ENCODE measurements around the gene SUPT3H. TPM values are rescaled to one million over a fixed set of nuclear protein-coding genes. Genes with fewer than 3 reads are reported as not detected.

The SUPT3H gene
- total and polyA plus RNA-seq, 2 of the 13 experiments (the other 11 are each of a cell fraction or from before 2014, with no cell fraction given), result 11.9 to 36.1 TPM

GRCh38 chr6:45419571-45420082, 41.9 kb upstream of the SUPT3H start (continued):
- TF ChIP-seq ZHX2 (IDR thresholded peaks at IDR 0.05; ENCODE audit: low read depth), result no peak
- TF ChIP-seq ZHX2 (CRISPR knock-in tag; IDR thresholded peaks at IDR 0.05; ENCODE audit: borderline replicate concordance), result no peak
- no peak for TF ChIP-seq ZNF350 (CRISPR knock-in tag; IDR thresholded peaks at IDR 0.05; ENCODE audit: borderline replicate concordance, low read depth)
- peak; percentile 78; the same call in 1 of the 2 replicates for TF ChIP-seq MIXL1 (CRISPR knock-in tag; IDR thresholded peaks at IDR 0.05)
- no peak for TF ChIP-seq MXD3 (CRISPR knock-in tag; IDR thresholded peaks at IDR 0.05)
- no peak for TF ChIP-seq MAF1 (CRISPR knock-in tag; IDR thresholded peaks at IDR 0.05; ENCODE audit: borderline replicate concordance)
- TF ChIP-seq MXD4 (CRISPR knock-in tag; IDR thresholded peaks at IDR 0.05), result no peak
- TF ChIP-seq PBX3 (CRISPR knock-in tag; IDR thresholded peaks at IDR 0.05; ENCODE audit: borderline replicate concordance), result no peak
- no peak for TF ChIP-seq HIC2 (CRISPR knock-in tag; IDR thresholded peaks at IDR 0.05; ENCODE audit: low read depth)
- TF ChIP-seq ZBTB40 (IDR thresholded peaks at IDR 0.05), result no peak
- 0 out of 2 replicates have a peak, but pooled peaks have one; percentile 35 for TF ChIP-seq ZBTB40 (CRISPR knock-in tag; IDR thresholded peaks at IDR 0.05)

Data from HepG2 (cell line).